NCI-H526 treated with DMSO at 0.1 percent for 48 hours (cell line): Measurements from ENCODE around the gene LINC00632.
"Not testable (repeated sequence)": the region's sequence is repeated elsewhere in the genome, so short reads cannot be mapped to it uniquely, and the experiment has no call there.

Source experiments
- DNase-seq: peaks from one replicate; lab custom pipeline; 2025; lab: John Stamatoyannopoulos, UW

The LINC00632 gene

GRCh38 chrX:140709421-140709846 is at the start of gene LINC00632:
Gene LINC00632 (plus strand): TSS chrX:140709759.
- DNase-seq = no peak

DNA sequence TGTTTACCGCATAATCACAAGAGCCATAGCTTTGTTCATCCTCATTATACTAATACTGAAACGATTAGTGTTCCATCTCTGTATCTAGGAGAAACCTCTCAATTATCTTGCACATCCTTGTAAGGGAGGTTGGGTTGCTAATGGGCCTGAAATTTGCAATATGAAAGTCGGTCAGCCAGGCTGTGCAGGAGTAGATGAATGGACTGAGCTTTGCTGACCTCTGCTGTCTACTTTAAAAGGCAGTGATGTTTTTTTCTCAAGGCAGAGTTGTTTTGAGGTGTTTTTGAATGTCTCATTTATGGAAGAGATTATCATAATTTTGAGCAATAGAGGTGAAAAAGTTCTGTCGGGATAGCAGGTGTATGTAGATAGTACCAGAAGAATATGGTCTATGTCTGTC is 47.9 kb upstream of the LINC00632 start:
- no peak for DNase-seq

DNA sequence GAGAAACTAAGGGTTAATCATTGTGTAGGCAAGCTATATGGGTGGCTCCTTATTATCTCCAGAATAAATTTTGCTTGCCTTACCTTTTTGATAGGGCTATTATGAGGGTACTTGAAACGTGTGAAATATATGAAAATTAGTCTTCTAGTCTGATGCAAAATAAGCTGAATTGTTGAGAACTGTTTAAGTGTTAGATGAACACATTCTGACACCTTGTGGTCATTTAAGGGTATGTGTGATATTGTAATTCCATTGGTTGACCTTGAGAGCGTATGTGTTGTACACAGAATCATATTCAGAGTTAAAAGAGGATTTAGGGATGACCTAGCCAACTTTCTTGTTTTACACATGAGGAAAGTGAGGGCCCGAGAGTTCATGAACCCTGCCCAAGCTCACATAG is 44.6 kb upstream of the LINC00632 start:
- peak; percentile 0 for DNase-seq

- no peak for DNase-seq
Observed at GRCh38 chrX:140672840-140673731, 36.5 kb upstream of the LINC00632 start.

DNA sequence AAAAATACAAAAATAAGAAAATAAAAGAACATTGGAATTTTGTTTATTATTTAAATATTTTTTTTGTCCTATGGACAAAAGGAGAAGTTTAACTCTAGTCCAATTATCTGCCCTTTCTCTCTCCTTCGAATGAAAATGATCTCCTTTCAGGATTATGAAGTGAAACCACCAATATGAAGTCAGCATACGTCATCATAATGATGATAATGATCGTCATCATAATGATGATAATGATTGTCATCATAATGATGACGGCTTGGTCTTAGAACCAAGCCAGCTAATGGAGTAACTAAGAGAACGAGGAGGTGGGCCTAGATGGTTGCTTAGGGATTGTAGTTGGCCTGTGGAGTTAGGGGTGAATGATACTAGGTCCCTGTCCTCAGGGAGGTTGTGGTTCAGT is 21.9 kb upstream of the LINC00632 start:
- DNase-seq = no peak

DNA sequence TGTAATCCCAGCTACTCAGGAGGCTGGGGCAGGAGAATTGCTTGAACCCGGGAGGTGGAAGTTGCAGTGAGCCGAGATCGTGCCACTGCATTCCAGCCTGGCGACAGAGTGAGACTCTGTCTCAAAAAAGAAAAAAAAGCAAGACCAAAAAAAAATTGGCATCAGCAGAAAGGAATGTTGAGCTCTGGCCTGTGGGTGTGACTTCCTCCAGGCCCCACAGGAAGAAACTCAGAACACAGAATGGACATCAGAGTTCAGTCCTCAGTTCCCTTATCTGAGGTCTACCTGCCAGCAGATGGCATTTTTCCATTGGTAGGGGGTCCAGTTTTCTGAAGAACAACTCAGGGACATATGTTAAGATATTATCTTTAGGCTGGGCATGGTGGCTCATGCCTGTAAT is 18.0 kb upstream of the LINC00632 start:
- not testable (repeated sequence) for DNase-seq

DNA sequence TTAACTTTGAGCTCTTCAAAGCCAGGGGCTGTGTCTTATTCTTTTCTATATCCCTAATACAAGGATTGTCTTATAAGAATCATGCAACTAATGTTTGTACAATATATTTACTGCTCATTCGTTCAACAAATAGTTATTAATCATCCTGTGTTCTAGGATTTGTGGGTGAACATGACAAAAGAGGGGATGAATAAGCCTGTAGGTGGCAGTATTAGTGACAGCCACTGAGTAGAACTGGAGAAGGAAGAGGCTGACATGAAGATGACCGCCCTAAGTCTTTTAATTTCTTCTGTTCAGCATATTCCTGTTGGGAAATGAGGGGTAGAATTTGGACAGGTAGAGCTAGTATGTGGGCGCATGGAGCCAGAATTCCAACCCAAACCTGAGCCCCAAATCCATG is 11.9 kb upstream of the LINC00632 start:
- no peak for DNase-seq

- DNase-seq = no peak
Observed at GRCh38 chrX:140701480-140701879, 8.1 kb upstream of the LINC00632 start.

DNA sequence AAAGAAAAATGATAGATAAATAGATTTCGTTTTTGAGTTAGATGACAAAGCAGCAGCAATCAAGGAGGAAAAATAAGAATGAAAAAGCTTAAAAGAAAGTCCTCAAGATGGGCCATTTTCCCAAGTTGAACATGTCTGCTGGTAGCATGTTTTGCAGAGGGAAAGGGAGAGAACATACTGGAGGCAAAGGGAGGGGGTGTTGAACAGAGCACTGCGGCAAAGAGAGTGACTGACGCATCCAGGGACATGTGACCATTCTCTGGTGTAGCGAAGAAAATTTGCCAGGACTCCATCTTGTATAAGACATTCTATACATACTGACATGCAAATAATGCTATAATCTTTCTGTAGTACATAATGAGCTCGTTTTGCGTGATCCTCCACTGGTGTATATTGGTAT is 1.2 kb downstream of the LINC00632 start:
- no peak for DNase-seq

- DNase-seq = no peak
Observed at GRCh38 chrX:140711894-140712293, 2.3 kb downstream of the LINC00632 start.

DNA sequence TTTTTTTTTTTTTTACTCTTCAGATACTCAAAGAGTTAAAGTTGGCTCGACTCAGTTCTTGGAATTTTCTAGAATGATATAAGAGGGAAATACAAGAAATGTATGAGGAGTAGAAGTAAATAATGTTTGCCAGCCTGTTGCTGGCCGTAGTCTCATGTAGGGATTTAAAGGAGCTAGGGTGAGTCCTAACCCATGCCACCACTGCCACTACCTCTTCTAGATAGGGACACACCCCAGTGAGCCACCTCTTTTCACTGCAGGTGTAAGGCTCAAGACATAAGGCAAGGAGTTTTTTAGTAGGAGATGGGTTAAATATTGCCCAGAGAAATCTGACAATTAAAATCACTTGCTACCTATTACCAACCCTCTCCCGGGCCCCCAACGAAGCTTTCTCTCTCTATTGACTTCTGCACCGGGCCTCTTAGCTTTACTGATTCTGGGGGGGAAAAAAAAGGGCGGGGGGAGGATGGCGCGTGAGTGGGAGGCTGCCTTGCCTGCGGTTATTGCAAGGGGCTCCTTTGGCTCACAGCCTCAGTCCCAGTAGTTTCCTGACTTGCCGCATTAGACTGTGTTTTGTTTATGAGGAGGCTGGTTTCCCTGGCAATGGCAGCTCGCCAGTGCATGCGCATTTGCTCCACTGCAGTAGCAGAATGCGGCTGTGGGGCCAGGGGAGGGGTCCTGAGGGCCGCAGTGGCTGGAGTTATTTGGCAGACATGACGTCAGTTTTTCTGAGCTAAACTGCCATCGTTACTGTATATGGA is 3.0 kb downstream of the LINC00632 start:
- no peak for DNase-seq

GRCh38 chrX:140713174-140713539 is 3.6 kb downstream of the LINC00632 start:
- DNase-seq = no peak

- no peak for DNase-seq
Observed at GRCh38 chrX:140715787-140716186, 6.2 kb downstream of the LINC00632 start.

DNA sequence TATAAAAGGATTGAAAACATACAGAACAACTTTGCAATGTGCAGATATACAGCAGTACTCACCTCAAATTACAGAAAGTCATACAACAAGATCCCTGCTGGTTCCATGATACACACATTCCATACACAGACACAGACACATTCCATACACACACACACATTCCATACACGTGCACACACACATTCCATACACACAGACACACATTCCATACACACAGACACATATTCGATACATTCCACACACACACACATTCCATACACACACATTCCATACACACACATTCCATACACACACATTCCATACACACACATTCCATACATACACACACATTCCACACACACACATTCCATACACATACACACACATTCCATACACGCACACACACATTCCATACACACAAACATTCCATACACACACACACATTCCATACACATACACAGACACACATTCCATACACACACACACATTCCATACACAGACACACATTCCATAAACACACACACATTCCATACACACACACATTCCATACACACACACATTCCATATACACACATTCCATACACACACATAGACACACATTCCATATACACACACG is 13.7 kb downstream of the LINC00632 start:
- no peak for DNase-seq

GRCh38 chrX:140724309-140724708 is 14.8 kb downstream of the LINC00632 start:
- DNase-seq = no peak

DNA sequence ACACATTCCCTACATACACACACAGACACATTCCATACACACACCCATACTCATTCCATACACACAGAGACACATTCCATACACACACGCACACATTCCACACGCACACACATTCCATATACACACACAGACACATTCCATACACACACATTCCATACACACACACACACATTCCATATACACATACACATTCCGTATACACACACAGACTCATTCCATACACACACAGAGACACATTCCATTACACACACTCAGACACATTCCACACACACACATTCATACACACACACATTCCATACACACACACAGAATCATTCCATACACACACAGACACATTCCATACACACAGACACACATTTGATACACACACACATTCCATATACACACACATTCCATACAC is 15.2 kb downstream of the LINC00632 start:
- DNase-seq = no peak

GRCh38 chrX:140725500-140725899 is 15.9 kb downstream of the LINC00632 start:
- no peak for DNase-seq

- DNase-seq = no peak
Observed at GRCh38 chrX:140733766-140734342, 24.3 kb downstream of the LINC00632 start.

GRCh38 chrX:140744085-140744484 is 34.5 kb downstream of the LINC00632 start:
- no peak for DNase-seq

DNA sequence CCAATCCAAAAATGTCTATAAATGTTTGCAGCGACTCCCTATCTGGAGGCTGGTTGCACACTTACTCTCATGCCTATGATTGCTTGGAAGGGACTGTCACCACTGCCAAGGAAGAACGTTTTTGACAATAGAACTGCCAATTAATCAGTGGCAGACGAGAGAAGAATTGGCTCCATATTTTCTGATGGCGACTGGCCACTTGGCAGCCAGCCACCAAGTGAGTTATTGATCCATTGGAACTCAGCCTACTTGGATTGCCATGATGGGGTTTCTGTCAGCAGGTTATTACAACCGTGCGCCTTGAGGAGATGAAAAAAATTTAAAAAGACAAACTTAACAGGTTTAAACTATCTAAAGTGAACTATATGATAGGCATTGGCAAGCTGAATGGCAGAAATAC is 47.4 kb downstream of the LINC00632 start:
- DNase-seq = no peak

DNA sequence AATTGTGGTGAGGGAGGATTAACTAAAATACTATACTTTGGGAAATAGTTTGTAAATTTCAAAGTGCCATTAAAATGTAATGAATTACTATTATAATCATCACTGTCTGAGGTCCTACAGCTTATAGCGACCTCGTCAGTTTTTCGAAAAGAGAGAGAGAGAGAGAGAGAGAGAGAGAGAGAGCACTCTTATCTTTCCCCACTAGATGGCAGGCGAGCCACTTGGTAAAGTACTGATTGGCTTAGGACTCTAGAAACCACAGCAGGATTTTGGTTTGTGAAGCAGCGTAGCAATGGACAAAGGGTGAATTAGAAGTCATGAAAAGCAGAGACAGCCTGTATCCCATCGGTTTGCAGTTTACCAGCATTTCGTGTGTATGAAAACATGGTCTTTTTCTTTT is 52.5 kb downstream of the LINC00632 start:
- no peak for DNase-seq

- no peak for DNase-seq
Observed at GRCh38 chrX:140764401-140764919, 54.9 kb downstream of the LINC00632 start.
